ENCODE data around the gene AUTS2.

GRCh38 chr7:70355198-70356020 lies 757.1 kb downstream of the AUTS2 start:
- TF ChIP-seq POLR2A (IDR thresholded peaks at IDR 0.05; ENCODE audit: low read depth, low read length) (no peak), PAX5 (IDR thresholded peaks at IDR 0.05; ENCODE audit: insufficient read depth, low read length, severe bottlenecking) (no peak)

Measured in GM12891 (cell line).